SK-N-SH (cell line): Measurements from ENCODE around the gene NR1I2. TPM values are rescaled to one million over a fixed set of nuclear protein-coding genes. Genes with fewer than 3 reads are reported as not detected.

Experiments
- CTCF ChIA-PET: fragments of 300-600, 350-600 bp; formaldehyde crosslinking; extraction: SDS; loops from one replicate; lab custom pipeline; 2021; lab: Yijun Ruan, JAX
- POLR2A ChIA-PET: fragments of 350-600 bp; sonication (Branson Sonifier 250); formaldehyde crosslinking; extraction: SDS; loops from one replicate; lab custom pipeline; 2020; ENCODE audit warnings: antibody characterized with exemption, inconsistent platforms; lab: Yijun Ruan, JAX
- DNase-seq: peaks from one replicate; pipeline ENCODE4 v3.0.0; 2012
- H2AFZ ChIP-seq: fragments of 200-600 bp; sonication (generic); 2 replicates; pipeline ENCODE4 v1.8.1; 2016; ENCODE audit warnings: antibody characterized with exemption, mild to moderate bottlenecking, low read depth
- H3F3A ChIP-seq: fragments of 200-600 bp; sonication (generic); replicated peaks from 2 replicates; pipeline ENCODE3; 2016; ENCODE audit warnings: antibody characterized with exemption, mild to moderate bottlenecking; ENCODE audit not compliant: insufficient read depth
- H3K27ac ChIP-seq, 2 experiments: fragments of 200-500 bp in 1 of 2; fragments of 200-600 bp in 1 of 2; sonication (Bioruptor generic) in 1 of 2; sonication (generic), shearing (Covaris generic) in 1 of 2; 2 replicates each; pipeline versions ENCODE4 v1.5.1 to v1.6.1; 2014 to 2016; ENCODE audit warnings: low read depth in 2 of 2, inconsistent platforms in 1 of 2, low read length in 1 of 2, mild to moderate bottlenecking in 1 of 2, mixed read lengths in 1 of 2
- H3K27me3 ChIP-seq: fragments of 200-600 bp; sonication (generic), shearing (Covaris generic); 2 replicates; pipeline ENCODE4 v1.6.1; 2016; ENCODE audit warnings: mixed run types; ENCODE audit not compliant: insufficient read depth
- H3K36me3 ChIP-seq, 2 experiments: fragments of 200-500 bp in 1 of 2; fragments of 200-600 bp in 1 of 2; sonication (Bioruptor generic) in 1 of 2; sonication (generic) in 1 of 2; replicated peaks in 1 of 2; 2 replicates each; pipeline versions ENCODE3 to v1.5.1; 2014 to 2016; ENCODE audit warnings: low read length in 1 of 2, mild to moderate bottlenecking in 1 of 2; ENCODE audit not compliant: insufficient read depth in 2 of 2, control insufficient read depth in 1 of 2
- H3K4me1 ChIP-seq, 2 experiments: fragments of 200-500 bp in 1 of 2; fragments of 200-600 bp in 1 of 2; sonication (Bioruptor generic) in 1 of 2; sonication (generic), shearing (Covaris generic) in 1 of 2; 2 replicates each; pipeline versions ENCODE4 v1.5.1 to v1.6.1; 2014 to 2016; ENCODE audit warnings: low read depth in 1 of 2, low read length in 1 of 2, mixed run types in 1 of 2; ENCODE audit not compliant: insufficient read depth in 2 of 2, control insufficient read depth in 1 of 2
- H3K4me2 ChIP-seq: fragments of 200-600 bp; sonication (generic), shearing (Covaris generic); 2 replicates; pipeline ENCODE4 v1.6.1; 2017; ENCODE audit warnings: mixed run types
- H3K4me3 ChIP-seq, 2 experiments: fragments of 200-500 bp in 1 of 2; fragments of 200-600 bp in 1 of 2; sonication (Bioruptor generic) in 1 of 2; sonication (generic), shearing (Covaris generic) in 1 of 2; 2 replicates each; pipeline versions ENCODE4 v1.5.1 to v1.8.1; 2014 to 2016; ENCODE audit warnings: low read depth in 2 of 2, inconsistent platforms in 1 of 2, low read length in 1 of 2, mild to moderate bottlenecking in 1 of 2, mixed read lengths in 1 of 2, moderate library complexity in 1 of 2
- H3K79me2 ChIP-seq: fragments of 200-600 bp; sonication (generic); 2 replicates; pipeline ENCODE4 v1.8.1; 2017; ENCODE audit warnings: mild to moderate bottlenecking; ENCODE audit not compliant: insufficient read depth
- H3K9ac ChIP-seq: fragments of 200-600 bp; sonication (generic); 2 replicates; pipeline ENCODE4 v1.6.1; 2017; ENCODE audit warnings: mixed run types
- H3K9me2 ChIP-seq: fragments of 200-600 bp; sonication (generic); 2 replicates; pipeline ENCODE4 v1.6.1; 2017; ENCODE audit warnings: mixed run types
- H3K9me3 ChIP-seq: fragments of 200-600 bp; sonication (generic); 2 replicates; pipeline ENCODE4 v1.6.1; 2017; ENCODE audit warnings: mixed run types, mild to moderate bottlenecking, moderate library complexity
- H4K20me1 ChIP-seq: fragments of 200-600 bp; sonication (generic); 2 replicates; pipeline ENCODE4 v1.6.1; 2017; ENCODE audit warnings: mild to moderate bottlenecking, mixed run types; ENCODE audit not compliant: insufficient read depth
- CHD2 ChIP-seq: fragments of 150-350 bp; IDR thresholded peaks from 2 replicates; pipeline ENCODE4 v1.6.1; 2018; ENCODE audit warnings: low read length; ENCODE audit not compliant: partially characterized antibody
- CTCF ChIP-seq: fragments of 200-600 bp; sonication (generic); IDR thresholded peaks from 2 replicates; pipeline ENCODE4 v1.6.1; 2017; ENCODE audit warnings: antibody characterized with exemption, mild to moderate bottlenecking, moderate library complexity
- EP300 ChIP-seq, 2 experiments: IDR thresholded peaks; 2 replicates each; pipeline versions ENCODE4 v1.4.0 to v1.6.1; 2012; ENCODE audit warnings: borderline replicate concordance in 1 of 2, low read depth in 1 of 2, low read length in 1 of 2
- GABPA ChIP-seq: IDR thresholded peaks from 2 replicates; pipeline ENCODE4 v1.4.0; 2012; ENCODE audit warnings: low read depth, mild to moderate bottlenecking
- GATA2 ChIP-seq: sonication (generic); formaldehyde crosslinking; IDR thresholded peaks from 2 replicates; pipeline ENCODE4 v1.5.0; 2020; ENCODE audit warnings: mild to moderate bottlenecking, missing genetic modification reagents
- JUND ChIP-seq: IDR thresholded peaks from 2 replicates; pipeline ENCODE4 v1.4.0; 2012
- NFIC ChIP-seq: IDR thresholded peaks from 2 replicates; pipeline ENCODE4 v1.4.0; 2012; ENCODE audit warnings: borderline replicate concordance
- NRF1 ChIP-seq: IDR thresholded peaks from 2 replicates; pipeline ENCODE4 v1.6.1; 2012; ENCODE audit warnings: low read depth, mild to moderate bottlenecking, low read length
- PBX3 ChIP-seq: IDR thresholded peaks from 2 replicates; pipeline ENCODE4; 2012
- POLR2AphosphoS5 ChIP-seq: IDR thresholded peaks from 2 replicates; pipeline ENCODE4 v1.6.1; 2012; ENCODE audit warnings: low read depth, low read length
- RCOR1 ChIP-seq: fragments of 150-350 bp; IDR thresholded peaks from 2 replicates; pipeline ENCODE4 v1.6.1; 2017; ENCODE audit warnings: antibody characterized with exemption, low read length
- RXRA ChIP-seq: IDR thresholded peaks from 2 replicates; pipeline ENCODE4 v1.4.0; 2012; ENCODE audit warnings: low read depth, mild to moderate bottlenecking, borderline replicate concordance
- SIN3A ChIP-seq: IDR thresholded peaks from 2 replicates; pipeline ENCODE4 v1.6.1; 2012; ENCODE audit warnings: low read depth, mild to moderate bottlenecking, low read length, moderate library complexity, borderline replicate concordance
- SMC3 ChIP-seq: IDR thresholded peaks from 2 replicates; pipeline ENCODE4 v1.6.1; 2012; ENCODE audit warnings: low read depth, low read length, improper control_type of control experiment
- TEAD4 ChIP-seq: IDR thresholded peaks from 2 replicates; pipeline ENCODE4 v1.4.0; 2012; ENCODE audit warnings: mild to moderate bottlenecking, borderline replicate concordance; ENCODE audit not compliant: insufficient read depth
- ZBTB33 ChIP-seq: IDR thresholded peaks from 2 replicates; pipeline ENCODE4 v1.4.0; 2012; ENCODE audit warnings: low read depth, borderline replicate concordance
- WGBS: methylation state at CpG from one replicate; pipeline ENCODE4 v1.1.6; 2017; ENCODE audit warnings: low lambda C conversion rate; 5-methylcytosine and 5-hydroxymethylcytosine counted together
- polyA plus RNA-seq, 3 experiments: library from polyadenylated mRNA; depleted of rRNA; stranded (reverse); fragments of >200 nt; gene quantifications; 2 replicates each; pipeline ENCODE4 v1.2.3, GENCODE V29; 2012
- TF ChIP-seq, protein P1 (sequence below): fragments of 150-350 bp; IDR thresholded peaks from 2 replicates; pipeline ENCODE4 v1.6.1; 2016; ENCODE audit warnings: mild to moderate bottlenecking, low read depth, low read length
- TF ChIP-seq, protein P2 (sequence below): IDR thresholded peaks from 2 replicates; pipeline ENCODE4 v1.4.0; 2012; ENCODE audit warnings: low read depth

Gene NR1I2
- polyA plus RNA-seq, 1 of the 3 experiments (the other 2 are of a cell fraction), result 0.03 TPM

DNA sequence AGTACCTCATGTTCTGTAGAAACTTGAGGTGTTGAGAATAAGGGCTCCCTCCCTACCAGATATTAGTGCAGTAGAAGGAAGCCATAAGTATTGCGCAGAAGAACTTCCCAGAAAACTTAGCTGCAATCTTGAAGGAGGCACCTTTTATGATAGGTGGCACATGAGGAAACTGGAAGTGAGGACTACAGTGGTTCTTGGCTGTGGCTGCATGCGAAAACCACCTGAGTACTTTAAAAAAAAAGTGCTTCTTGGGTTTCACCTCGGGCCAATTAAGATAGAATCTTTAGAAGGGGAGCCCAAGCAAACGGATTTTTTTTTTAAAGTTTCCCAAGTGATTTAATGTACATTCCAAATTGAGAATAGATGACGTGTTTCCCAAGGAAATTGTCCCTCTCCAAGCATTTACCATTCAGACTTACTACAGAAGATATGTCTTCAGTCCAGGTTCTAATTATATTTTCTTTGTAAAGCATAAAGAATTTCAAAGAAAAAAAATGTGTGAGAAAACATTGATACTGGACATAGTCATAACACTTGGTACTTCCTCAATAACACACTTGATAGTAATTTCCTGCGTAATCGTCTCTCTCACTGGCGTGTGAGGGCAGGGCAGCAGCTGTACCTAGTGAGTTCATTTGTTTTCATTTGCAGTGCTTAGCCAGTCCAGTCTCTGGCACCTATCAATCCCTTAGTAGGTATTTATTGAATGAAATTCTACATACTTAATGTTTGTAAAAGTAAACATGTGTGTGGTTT lies 12.3 kb upstream of the NR1I2 start:
- H3K36me3 ChIP-seq, result no peaks in the 10 kb centered on the region
- TF ChIP-seq SMC3 (no peak), GATA2 (CRISPR knock-in tag) (no peak), SIN3A (no peak), JUND (no peak), ZBTB33 (no peak), NRF1 (no peak), GABPA (no peak), POLR2AphosphoS5 (no peak), PBX3 (no peak), RCOR1 (no peak), TEAD4 (no peak)
- TF ChIP-seq, protein P1, sequence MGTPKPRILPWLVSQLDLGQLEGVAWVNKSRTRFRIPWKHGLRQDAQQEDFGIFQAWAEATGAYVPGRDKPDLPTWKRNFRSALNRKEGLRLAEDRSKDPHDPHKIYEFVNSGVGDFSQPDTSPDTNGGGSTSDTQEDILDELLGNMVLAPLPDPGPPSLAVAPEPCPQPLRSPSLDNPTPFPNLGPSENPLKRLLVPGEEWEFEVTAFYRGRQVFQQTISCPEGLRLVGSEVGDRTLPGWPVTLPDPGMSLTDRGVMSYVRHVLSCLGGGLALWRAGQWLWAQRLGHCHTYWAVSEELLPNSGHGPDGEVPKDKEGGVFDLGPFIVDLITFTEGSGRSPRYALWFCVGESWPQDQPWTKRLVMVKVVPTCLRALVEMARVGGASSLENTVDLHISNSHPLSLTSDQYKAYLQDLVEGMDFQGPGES, result no peak
- TF ChIP-seq, protein P2, sequence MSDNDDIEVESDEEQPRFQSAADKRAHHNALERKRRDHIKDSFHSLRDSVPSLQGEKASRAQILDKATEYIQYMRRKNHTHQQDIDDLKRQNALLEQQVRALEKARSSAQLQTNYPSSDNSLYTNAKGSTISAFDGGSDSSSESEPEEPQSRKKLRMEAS, result no peak
- H3K9me2 ChIP-seq, result no peaks in the 10 kb centered on the region
- H3K4me3 ChIP-seq, result no peak overlapping the region
- 76% methylated on average over 8 of the region's 8 CpGs for WGBS
- H3K4me1 ChIP-seq, result no peaks in the 10 kb centered on the region
- peak overlapping the region in 1 of 2 experiments; percentile 34; a peak in 1 of 4 replicates for H3K27ac ChIP-seq
- H3K79me2 ChIP-seq, result no peaks in the 10 kb centered on the region
- H4K20me1 ChIP-seq, result no peaks in the 10 kb centered on the region
- POLR2A ChIA-PET, result no interaction called here
- CTCF ChIA-PET, result no interaction called here
- no peaks in the 10 kb centered on the region for H3F3A ChIP-seq
- H3K27me3 ChIP-seq, result no peaks in the 10 kb centered on the region
- no peak overlapping the region for H3K4me2 ChIP-seq
- no peak overlapping the region for H2AFZ ChIP-seq
- H3K9me3 ChIP-seq, result no peaks in the 10 kb centered on the region
- H3K9ac ChIP-seq, result no peak overlapping the region
- no peak for DNase-seq

DNA sequence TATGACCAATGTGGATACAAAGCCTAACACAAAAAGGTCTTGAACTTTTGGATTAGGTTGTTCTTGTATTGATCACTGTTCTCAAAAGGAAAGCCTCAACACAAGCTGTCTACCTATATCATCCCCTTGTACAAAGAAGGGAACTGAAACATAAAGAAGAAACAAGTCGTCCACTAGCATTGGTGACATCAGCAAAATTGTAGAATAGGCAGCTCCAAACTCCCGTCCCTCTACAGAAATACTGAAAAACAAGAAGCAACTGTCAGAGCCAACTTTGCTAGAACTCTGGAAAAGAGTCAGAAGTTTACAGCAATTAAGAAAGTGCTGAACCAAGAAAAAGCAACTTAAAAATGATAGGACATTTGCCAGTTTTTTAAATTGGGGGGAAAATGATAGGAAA lies 7.5 kb upstream of the NR1I2 start:
- 50% methylated on average over 2 of the region's 2 CpGs for WGBS
- CTCF ChIA-PET, result no interaction called here
- TF ChIP-seq EP300 (IDR thresholded peaks at IDR 0.05; ENCODE audit: borderline replicate concordance in 1 of 2, low read depth in 1 of 2, low read length in 1 of 2) (no peak), RCOR1 (no peak), PBX3 (no peak), GABPA (no peak), NFIC (no peak), CTCF (no peak), RXRA (no peak), CHD2 (no peak)
- TF ChIP-seq, protein P2, result no peak
- TF ChIP-seq, all 33 proteins: peak for 0

More for the DNA sequence above, 7.5 kb upstream of the NR1I2 start:
- Histone ChIP-seq H3K9me2 (no peaks in the 10 kb centered on the region), H4K20me1 (no peaks in the 10 kb centered on the region), H3K27ac (no peak overlapping the region), H3K36me3 (no peaks in the 10 kb centered on the region), H3K27me3 (no peaks in the 10 kb centered on the region), H3K9me3 (peaks cover 3% of the 10 kb centered on the region), H3K4me3 (no peak overlapping the region), H3K4me2 (no peak overlapping the region), H3K79me2 (no peaks in the 10 kb centered on the region), H3K4me1 (no peaks in the 10 kb centered on the region), H2AFZ (no peak overlapping the region), H3F3A (no peaks in the 10 kb centered on the region), H3K9ac (no peak overlapping the region)
- DNase-seq, result no peak
- POLR2A ChIA-PET, result no interaction called here
